Testis (tissue), 3 donors: Measurements from ENCODE around the gene FOXK2. TPM values are rescaled to one million over a fixed set of nuclear protein-coding genes. Genes with fewer than 3 reads are reported as not detected.

Experiments
- DNase-seq: peaks from one replicate; pipeline ENCODE4 v3.0.0-alpha.2; 2019
- H3K27ac ChIP-seq, 2 donors: fragments of 200-600 bp; sonication (generic); one replicate each; pipeline ENCODE4 v1.5.1; 2019
- H3K27me3 ChIP-seq: fragments of 200-600 bp; sonication (generic); one replicate; pipeline ENCODE4 v1.5.1; 2019
- H3K36me3 ChIP-seq: fragments of 200-600 bp; sonication (generic); one replicate; pipeline ENCODE4 v1.5.1; 2017; ENCODE audit warnings: low read depth; ENCODE audit errors: missing control alignments
- H3K4me1 ChIP-seq: fragments of 200-600 bp; sonication (generic); one replicate; pipeline ENCODE4 v1.5.1; 2019
- H3K4me3 ChIP-seq, 2 donors: fragments of 200-600 bp; sonication (generic); one replicate each; pipeline ENCODE4 v1.5.1; 2017 to 2019
- H3K9me3 ChIP-seq: fragments of 200-600 bp; sonication (generic); one replicate; pipeline ENCODE4 v1.5.1; 2017
- POLR2A ChIP-seq: fragments of 450-650 bp; IDR thresholded peaks from one replicate; pipeline ENCODE4 v1.6.1; 2017; ENCODE audit warnings: antibody characterized with exemption, mild to moderate bottlenecking, moderate library complexity
- WGBS, 2 donors: methylation state at CpG; one replicate each; pipeline ENCODE4 v1.1.5; 2018; 5-methylcytosine and 5-hydroxymethylcytosine counted together
- intact Hi-C: fragments of 100-400 bp; cut with DNase I; formaldehyde crosslinking; loops from one replicate; pipeline ENCODE4 v1.15.1; 2023; ENCODE audit warnings: low total_unique reads
- polyA plus RNA-seq: library from polyadenylated mRNA; stranded (reverse); fragments of 350-450 nt; fragmentation: Illumina TruSeq; extraction: RNeasy Lipid Tissue Mini Kit (QIAGEN cat#74804); gene quantifications from one replicate; pipeline ENCODE4 v1.2.3, GENCODE V29; 2014; ENCODE audit warnings: low read depth, low replicate concordance; ENCODE audit not compliant: insufficient read depth
- total RNA-seq, 2 donors: library from RNA; depleted of rRNA; stranded (reverse); fragments of >200 nt; gene quantifications; one replicate each; pipeline ENCODE4 v1.2.3, GENCODE V29; 2016
- TF ChIP-seq, protein P1 (sequence below), 3 experiments: fragments of 450-650 bp in 2 of 3; fragments of 200-600 bp in 1 of 3; sonication (generic) in 1 of 3; IDR thresholded peaks; one replicate each; pipeline ENCODE4 v1.5.1; 2016 to 2019; ENCODE audit warnings: antibody characterized with exemption in 3 of 3, mild to moderate bottlenecking in 2 of 3, moderate library complexity in 1 of 3

The FOXK2 gene
- total and polyA plus RNA-seq, 3 donors from 2014 or later: 85.8 to 95.1 (median 94.3) TPM

DNA sequence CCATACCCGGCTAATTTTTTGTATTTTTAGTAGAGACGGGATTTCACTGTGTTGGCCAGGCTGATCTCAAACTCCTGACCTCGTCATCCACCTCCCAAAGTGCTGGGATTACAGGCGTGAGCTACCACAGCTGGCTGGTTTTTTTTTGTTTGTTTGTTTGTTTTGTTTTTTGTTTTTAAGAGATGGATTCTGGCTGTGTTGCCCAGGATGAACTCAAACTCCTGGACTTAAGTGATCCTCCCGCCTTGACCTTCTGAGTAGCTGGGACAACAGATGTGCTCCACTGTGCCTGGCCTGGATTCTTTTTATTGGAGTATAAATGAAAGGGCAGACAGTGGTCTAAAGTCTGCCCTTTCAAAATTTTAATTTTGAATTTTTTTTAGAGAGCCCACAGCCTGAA lies 44.7 kb downstream of the FOXK2 start:
- no peak overlapping the region for H3K4me3 ChIP-seq
- TF ChIP-seq POLR2A: no peak
- TF ChIP-seq, protein P1, sequence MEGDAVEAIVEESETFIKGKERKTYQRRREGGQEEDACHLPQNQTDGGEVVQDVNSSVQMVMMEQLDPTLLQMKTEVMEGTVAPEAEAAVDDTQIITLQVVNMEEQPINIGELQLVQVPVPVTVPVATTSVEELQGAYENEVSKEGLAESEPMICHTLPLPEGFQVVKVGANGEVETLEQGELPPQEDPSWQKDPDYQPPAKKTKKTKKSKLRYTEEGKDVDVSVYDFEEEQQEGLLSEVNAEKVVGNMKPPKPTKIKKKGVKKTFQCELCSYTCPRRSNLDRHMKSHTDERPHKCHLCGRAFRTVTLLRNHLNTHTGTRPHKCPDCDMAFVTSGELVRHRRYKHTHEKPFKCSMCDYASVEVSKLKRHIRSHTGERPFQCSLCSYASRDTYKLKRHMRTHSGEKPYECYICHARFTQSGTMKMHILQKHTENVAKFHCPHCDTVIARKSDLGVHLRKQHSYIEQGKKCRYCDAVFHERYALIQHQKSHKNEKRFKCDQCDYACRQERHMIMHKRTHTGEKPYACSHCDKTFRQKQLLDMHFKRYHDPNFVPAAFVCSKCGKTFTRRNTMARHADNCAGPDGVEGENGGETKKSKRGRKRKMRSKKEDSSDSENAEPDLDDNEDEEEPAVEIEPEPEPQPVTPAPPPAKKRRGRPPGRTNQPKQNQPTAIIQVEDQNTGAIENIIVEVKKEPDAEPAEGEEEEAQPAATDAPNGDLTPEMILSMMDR (IDR thresholded peaks at IDR 0.05): no peak
- no peaks in the 10 kb centered on the region for H3K9me3 ChIP-seq
- no peaks in the 10 kb centered on the region for H3K27me3 ChIP-seq
- intact Hi-C loops: no loop called here
- H3K4me1 ChIP-seq: peaks cover 19% of the 10 kb centered on the region
- no peaks in the 10 kb centered on the region for H3K36me3 ChIP-seq
- no peak for DNase-seq
- 47 to 64% methylated on average over 5 of the region's 5 CpGs for WGBS, 2 donors
- no peak overlapping the region for H3K27ac ChIP-seq

GRCh38 chr17:82565551-82565950 lies 46.0 kb downstream of the FOXK2 start:
- H3K4me3 ChIP-seq: no peak overlapping the region
- TF ChIP-seq, protein P1 (IDR thresholded peaks at IDR 0.05): no peak
- TF ChIP-seq POLR2A: no peak
- H3K4me1 ChIP-seq: peaks cover 16% of the 10 kb centered on the region
- no peaks in the 10 kb centered on the region for H3K9me3 ChIP-seq
- H3K36me3 ChIP-seq: no peaks in the 10 kb centered on the region
- WGBS, 2 donors: 40 to 48% methylated on average over 1 of the region's 1 CpG
- no peak for DNase-seq
- H3K27me3 ChIP-seq: no peaks in the 10 kb centered on the region
- H3K27ac ChIP-seq: no peak overlapping the region
- intact Hi-C loops: no loop called here

- H3K27me3 ChIP-seq: no peaks in the 10 kb centered on the region
- H3K27ac ChIP-seq: no peak overlapping the region
- no peak overlapping the region for H3K4me3 ChIP-seq
- no peak for TF ChIP-seq POLR2A
- TF ChIP-seq, protein P1 (IDR thresholded peaks at IDR 0.05): no peak
- H3K4me1 ChIP-seq: peaks cover 12% of the 10 kb centered on the region
- WGBS, 2 donors: 84 to 89% methylated on average over 18 of the region's 18 CpGs
- intact Hi-C loops: no loop called here
- no peaks in the 10 kb centered on the region for H3K36me3 ChIP-seq
- DNase-seq: no peak
- H3K9me3 ChIP-seq: no peaks in the 10 kb centered on the region
Measured at GRCh38 chr17:82566129-82566960, 46.8 kb downstream of the FOXK2 start.

DNA sequence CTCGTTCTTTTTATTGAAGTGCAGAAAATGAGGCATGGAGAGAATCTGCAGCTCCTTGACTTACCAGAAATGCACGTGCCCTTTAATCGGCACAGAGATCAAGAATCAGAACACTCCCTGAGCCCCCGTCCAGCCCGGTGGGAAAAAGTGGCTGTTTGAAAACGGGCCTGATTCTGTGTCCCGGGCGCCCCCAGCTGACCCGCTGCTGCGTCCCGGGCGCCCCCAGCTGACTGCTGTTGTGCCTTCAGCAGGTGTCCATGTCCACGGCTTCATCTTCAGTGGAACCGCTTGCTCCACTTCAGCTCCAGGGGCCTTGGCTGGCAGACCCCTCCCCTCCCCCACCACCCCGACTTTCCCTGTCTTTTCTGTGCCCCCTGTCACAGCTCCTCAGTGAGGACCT lies 47.8 kb downstream of the FOXK2 start:
- no peaks in the 10 kb centered on the region for H3K27me3 ChIP-seq
- H3K4me3 ChIP-seq: no peak overlapping the region
- no peaks in the 10 kb centered on the region for H3K36me3 ChIP-seq
- H3K4me1 ChIP-seq: peaks cover 7% of the 10 kb centered on the region
- H3K9me3 ChIP-seq: no peaks in the 10 kb centered on the region
- no peak for DNase-seq
- intact Hi-C loops: no loop called here
- no peak overlapping the region for H3K27ac ChIP-seq
- 90% methylated on average over 15 of the region's 15 CpGs for WGBS, 2 donors
- TF ChIP-seq, protein P1 (IDR thresholded peaks at IDR 0.05): no peak
- TF ChIP-seq POLR2A: no peak

DNA sequence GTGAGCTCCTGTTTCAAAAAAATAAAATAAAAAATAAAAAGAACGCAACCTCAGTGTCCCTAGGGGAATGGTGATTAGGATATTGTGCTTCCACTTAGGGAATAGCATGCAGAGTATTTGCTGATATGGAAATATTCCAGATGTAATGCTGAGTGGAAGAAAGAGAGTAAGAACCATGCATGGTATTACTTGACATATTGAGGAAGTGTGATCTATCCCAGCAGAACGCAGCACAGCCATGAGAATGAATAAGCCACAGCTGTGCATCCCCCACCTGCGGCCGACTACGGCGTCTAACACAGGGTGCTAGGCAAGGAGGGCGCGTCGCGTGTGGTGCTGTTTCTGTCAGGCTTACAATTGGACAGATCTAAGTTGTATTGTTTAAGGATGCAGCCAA lies 49.5 kb downstream of the FOXK2 start:
- intact Hi-C loops: no loop called here
- H3K4me1 ChIP-seq: peaks cover 2% of the 10 kb centered on the region
- no peak for DNase-seq
- H3K36me3 ChIP-seq: no peaks in the 10 kb centered on the region
- WGBS, 2 donors: 83% methylated on average over 10 of the region's 10 CpGs
- no peaks in the 10 kb centered on the region for H3K27me3 ChIP-seq
- TF ChIP-seq, protein P1 (IDR thresholded peaks at IDR 0.05): no peak
- no peak for TF ChIP-seq POLR2A
- H3K9me3 ChIP-seq: no peaks in the 10 kb centered on the region
- H3K27ac ChIP-seq: no peak overlapping the region
- H3K4me3 ChIP-seq: no peak overlapping the region
